GM20431 (cell line): Measurements from ENCODE around the gene RIT2.

Source experiments
- in situ Hi-C: fragments of 300-500 bp; cut with MseI, MboI; formaldehyde crosslinking; loops from one replicate; pipeline ENCODE4 v1.15.0; 2020; ENCODE audit warnings: low sequenced_read_pairs; ENCODE audit not compliant: unreplicated experiment

The RIT2 gene

DNA sequence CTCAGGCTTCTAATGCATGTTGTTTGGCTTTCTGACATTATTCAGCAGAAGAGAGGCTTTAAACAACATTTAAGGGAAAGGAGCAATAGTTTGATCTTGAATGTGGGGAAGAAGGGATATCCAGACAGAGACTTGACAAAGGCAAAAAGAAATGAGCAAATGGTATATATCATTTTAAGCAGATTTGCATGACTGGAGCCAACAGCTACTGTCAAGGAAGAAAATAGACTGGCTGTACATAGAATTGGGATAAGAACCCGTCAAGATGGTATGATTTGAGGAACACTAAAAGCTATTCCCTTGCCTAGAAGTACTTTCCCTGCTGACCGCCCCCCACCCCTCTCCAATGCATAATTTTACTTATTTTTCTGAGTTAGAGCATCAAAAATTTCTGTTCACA lies 174.5 kb downstream of the RIT2 start:
- in situ Hi-C loops = no loop called here

DNA sequence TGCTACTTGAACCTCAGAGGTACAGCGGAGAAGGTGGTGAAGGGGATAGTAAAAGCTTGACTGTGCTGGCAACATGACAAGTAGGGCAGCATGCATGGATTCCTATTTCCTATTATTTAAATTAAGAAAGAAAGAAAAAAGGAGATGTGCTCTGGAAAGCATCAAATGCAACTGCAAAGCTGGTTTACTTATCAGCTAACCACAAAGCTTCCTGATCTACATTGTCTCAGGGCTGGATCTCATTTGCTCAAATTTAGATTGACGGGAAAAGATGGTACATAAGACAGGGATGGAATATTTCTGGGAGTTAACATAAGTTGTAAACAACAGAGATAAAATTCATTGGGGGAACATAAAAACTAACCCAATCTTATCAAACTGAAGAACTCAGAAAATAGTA lies 178.0 kb downstream of the RIT2 start:
- in situ Hi-C loops = no loop called here

DNA sequence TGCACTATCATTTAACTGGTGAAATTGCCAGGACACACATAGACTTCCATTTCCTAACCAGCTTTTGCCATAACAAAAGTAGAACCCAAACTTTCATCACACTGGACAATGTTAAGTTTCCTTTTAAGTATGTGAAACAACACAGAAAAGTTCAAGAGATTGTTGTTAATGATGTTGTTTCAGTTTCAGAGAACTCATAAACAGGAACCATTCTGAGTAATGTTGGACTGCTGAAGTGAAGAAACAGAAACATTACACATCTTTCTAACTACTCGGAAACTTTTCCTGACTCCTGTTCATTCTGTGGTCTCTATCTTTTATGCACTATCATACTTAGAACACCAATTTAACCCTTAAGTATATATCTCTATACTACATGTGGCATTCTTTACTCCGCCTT lies 179.2 kb downstream of the RIT2 start:
- in situ Hi-C loops = no loop called here

DNA sequence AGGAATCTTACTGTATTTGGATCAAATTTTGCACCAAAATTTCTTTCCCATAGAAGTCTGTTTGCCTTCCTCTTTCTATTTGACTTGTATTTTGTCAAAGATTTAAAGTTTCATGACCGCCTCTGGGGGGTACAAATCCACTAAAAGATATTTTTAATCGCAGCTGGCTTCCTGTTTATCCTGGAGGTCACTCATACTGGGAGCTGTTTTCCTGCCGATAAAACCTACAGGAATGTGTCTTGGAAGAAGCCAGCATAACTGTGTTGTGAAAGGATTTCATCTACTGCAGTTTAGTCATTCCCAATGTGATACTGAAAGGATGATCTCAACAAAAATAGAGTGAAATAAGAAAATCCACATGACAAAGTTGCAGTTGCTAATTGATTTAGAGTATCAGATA lies 184.0 kb downstream of the RIT2 start:
- in situ Hi-C loops = no loop called here

DNA sequence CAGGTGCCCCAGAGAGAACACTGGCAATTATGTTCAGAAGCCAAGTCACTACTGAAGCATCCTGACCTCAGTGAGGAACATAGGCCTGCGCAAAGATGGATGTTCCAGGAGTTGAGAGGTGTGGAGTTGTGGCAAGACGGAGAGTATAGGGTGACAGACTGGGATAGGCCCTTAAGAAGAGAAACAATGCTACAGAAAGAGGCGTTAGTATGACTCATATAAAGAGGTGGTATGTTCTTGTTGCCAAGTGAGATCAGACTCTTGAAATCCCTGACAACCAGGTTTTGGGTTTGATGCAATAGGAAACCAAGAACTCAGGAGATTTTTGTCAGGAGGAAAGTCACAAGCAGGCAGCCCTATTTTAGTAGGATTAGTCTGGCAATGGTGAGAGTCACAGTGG lies 185.6 kb downstream of the RIT2 start:
- in situ Hi-C loops = no loop called here

DNA sequence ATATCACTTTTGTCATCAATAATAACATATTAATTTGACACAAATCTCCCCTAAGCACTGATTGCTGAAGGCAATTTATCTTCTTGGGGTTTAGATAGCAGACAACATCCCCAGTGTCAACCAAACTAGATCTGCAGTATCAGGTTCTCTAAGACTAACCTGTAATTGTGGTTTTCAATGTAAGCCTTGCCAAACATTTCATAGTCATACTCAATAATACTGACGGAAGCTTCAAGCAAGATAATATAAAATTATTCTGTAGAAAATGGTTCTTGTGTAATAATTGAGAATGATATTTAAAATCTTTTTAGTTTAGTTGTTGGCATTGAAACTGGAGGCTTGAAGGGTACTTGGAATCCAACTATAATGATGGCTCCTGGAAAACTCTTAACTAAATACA lies 186.3 kb downstream of the RIT2 start:
- in situ Hi-C loops = no loop called here

DNA sequence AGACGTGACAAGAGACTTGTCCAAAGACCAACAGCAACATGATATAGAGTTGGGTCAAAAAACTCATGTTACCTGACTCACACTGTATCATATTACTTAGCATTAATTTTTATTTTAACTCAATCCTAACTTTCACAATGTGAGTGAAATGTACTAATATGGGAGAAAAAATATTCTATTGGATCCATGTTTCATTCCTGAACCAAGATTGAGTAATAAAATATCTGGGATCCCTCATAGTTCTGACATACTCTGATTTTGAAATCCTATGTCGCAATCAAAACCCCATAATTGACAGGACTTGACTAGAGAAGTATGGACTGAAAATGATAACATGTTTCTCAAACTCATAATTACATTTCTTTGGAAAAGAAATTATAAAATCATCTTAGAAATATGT lies 190.4 kb downstream of the RIT2 start:
- in situ Hi-C loops = no loop called here

DNA sequence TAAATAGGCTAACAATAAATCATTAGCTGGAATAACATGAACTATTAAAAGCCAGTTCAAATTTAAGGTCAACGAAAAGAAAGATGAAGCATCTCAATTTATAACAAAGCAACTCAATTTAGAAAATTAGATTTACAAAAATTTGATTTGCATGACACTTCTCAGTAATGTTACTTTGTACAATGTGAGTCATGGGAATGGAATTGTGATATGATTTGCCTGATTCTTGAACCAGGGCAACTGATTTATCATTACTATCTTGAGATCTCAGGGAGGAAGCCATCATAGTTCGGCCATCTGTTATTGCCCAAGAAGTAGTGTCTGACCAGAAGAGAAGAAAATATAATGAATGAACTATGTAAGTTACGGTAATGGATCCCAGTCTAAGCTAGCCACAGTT lies 193.1 kb downstream of the RIT2 start:
- in situ Hi-C loops = no loop called here

DNA sequence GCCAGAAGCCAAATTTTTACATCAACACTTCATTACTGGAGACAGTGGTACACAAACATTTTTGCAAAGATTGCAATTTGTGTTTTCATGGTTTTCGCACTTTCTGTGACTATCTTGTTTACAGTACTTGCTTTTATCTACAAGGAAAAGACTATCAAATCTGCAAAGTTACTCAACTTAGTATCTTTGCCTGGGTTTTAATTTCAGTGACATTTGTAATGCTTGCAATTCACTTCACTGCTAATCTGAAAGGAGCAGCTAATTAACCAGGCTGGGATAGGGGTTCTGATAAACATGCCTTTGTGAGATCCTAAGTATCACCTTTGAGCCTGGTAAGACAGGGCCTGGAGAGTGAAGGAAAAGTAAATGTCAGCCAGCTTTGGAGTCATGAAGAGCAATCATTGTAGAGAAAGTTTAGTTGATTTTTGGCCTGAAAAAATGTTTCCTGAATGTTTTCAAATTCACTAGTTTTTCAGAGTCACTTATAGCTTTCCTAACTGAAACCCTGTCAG lies 194.2 kb downstream of the RIT2 start:
- in situ Hi-C loops = no loop called here

DNA sequence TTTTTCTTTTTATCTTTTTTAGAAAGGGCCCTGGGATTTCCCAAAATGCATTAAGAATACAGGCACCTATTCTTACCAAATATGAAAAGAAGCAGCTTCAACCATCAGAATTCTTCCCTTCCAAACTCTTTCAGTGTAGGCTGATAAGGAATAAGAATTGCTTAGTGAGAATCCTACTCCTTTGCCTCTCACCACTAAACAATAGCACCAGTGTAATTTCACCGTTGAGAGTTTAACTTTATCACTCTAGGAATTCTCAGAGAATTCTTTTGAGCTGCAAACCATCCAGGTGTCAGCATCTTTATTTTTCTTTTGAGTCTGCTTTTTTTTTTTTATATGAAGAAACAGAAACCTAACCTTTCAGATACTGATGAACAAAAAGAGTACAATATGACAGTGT lies 194.9 kb downstream of the RIT2 start:
- in situ Hi-C loops = no loop called here

DNA sequence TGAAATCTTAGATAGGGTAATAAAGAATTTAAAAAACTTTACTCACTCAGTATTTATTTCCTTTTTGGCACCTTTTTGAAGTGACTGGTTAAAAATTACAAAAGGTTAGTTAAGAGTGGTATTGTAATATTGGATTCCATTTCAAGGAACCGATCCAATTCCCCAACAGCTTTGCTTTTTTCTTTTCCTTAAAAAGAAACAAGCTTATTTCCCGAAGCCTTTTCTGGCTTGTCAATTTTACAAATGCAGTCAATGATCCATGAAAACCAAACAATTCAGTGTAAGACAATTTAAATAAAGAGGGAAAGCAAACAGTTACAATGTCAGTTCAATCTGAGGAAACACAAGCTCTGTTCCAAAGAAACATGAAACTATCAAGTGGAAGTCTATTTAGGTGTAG lies 200.2 kb downstream of the RIT2 start:
- in situ Hi-C loops = no loop called here

DNA sequence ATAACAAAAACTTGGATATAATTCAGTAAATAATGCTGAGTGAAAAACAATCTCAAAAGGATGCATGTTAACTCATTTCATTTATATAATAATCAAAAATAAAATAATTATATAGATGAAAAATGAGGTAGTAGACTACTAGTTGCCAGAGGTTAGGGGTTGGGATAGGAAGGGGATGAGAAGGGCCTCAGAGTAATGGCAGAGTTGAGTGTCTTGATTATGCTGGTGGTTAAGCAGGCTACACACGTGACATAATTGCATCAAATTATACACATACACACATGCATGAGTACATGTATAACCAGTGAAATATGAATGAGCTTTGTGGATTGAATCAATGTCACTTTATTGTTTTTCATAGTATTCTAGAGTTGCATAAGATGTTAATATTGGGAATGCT lies 201.0 kb downstream of the RIT2 start:
- in situ Hi-C loops = no loop called here

DNA sequence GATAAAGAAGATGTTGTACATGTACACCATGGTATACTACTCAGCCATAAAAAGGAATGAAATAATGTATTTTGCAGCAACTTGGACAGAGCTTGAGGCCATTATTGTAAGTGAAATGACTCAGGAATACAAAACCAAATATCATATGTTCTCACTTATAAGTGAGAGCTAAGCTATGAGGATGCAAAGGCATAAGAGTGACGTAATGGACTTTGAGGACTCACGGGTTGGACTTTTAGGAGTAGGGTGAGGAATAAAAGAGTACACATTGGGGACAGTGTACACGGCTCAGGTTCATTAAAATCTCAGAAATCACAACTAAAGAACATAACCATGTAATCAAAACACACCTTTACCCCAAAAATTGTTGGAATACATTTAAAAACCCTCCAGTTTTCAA lies 206.4 kb downstream of the RIT2 start:
- in situ Hi-C loops = no loop called here

DNA sequence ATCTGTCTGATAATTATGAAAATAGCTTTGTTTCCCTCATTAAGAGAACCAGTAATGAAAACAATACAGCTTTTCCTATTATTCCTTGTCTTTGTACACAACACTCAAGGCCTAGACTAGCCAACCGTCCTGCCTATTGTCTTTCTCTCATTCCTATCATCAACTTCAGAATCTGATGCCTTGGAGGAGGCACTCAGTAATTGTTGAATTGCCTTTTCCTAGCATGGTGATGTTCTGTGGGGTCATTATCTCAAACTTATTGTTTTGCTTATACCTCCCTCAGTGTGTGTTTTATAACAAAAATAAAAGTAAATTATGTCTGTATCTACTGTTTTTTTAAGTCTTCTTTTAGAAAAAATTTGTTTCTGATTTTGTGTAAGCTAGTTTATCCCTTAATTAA lies 208.7 kb downstream of the RIT2 start:
- in situ Hi-C loops = no loop called here

DNA sequence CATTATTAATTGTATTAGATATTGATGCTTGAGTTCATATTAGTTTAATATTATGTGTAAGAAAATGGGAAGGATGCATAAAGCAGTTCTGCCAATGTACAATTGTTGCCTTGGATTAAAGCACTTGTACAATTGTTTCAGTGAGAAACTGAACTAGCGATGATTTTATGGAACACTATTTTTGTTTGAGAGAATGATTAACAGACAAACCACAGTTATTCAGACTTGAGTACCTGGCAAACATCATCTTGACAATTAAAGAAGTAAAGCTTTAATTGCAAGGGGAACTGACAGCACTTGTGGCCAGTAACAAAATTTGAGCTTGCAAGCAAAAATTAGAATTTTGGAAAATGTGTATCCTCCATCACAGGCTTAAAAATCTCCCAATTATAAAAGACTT lies 214.3 kb downstream of the RIT2 start:
- in situ Hi-C loops = no loop called here

DNA sequence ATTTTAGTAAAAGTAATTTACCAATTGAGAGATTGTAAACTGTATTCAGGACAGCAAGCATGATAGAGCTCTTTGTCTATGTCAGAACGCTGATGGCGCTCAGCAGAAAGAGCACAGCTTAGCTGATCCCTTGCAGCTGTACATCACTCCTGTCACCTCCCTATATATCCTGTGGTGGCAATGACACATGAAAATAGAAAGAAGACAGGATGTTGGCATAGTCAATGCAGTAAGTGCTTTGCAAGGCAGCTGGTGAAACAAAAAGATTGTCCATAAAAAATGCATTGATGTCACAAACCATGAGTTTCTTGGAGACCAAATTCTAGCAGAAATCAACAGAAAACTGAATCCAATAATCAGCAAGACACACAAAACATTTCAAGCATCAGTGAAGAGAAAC lies 221.5 kb downstream of the RIT2 start:
- in situ Hi-C loops = no loop called here

DNA sequence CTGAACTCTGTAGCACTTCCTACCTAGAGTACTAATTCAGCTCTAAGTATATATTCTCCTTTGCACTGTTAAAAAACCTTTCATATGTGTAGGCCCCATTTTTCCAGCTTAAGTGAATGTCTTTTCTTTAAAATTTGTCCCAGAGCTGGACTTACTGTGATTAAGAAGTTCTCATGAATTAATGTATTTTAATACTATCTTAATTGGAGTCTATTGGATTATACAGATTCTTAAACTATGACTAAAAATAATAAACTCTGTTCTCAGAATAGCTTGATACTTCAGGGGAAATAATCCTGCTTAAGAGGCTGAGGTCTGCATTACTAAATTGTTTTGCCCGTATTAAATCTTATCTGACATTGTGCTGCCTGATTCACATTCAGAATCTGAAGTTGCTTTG lies 223.3 kb downstream of the RIT2 start:
- in situ Hi-C loops = no loop called here

DNA sequence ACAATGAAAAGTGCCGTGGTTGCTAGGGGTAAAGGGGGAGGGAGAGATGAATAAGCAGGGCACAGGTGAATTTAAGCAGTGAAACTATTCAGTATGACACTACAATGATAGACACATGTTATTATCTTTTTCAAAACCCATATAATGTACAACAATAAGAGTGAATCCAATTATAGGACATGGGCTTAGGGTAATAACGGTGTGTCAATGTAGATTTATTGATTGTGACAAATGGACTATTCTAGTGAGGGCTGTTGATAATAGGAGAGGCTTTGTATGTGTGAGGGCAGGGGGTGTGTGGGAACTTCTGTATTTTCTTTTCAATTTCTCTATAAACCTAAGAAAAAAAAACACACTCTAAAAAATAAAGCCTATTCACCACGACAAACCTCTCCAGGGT lies 223.8 kb downstream of the RIT2 start:
- in situ Hi-C loops = no loop called here

DNA sequence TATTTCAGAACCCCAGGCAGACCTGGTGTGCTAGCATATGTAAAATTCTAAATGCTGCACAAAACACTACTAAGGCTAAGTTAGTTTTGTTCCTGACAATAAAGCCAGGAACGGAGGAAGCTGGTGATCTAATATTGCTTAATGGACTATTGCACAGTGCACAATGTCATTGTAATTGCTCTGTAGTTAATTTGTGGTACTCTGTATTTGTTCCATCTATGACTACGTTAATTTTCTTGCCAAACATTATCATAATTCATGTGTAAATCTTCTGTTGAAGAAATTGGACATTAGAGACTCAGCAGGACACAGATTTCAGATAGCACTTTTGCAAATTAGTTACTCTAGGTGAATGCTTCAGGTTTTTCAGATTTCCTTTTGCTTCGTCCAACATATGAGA lies 232.3 kb downstream of the RIT2 start:
- in situ Hi-C loops = no loop called here

DNA sequence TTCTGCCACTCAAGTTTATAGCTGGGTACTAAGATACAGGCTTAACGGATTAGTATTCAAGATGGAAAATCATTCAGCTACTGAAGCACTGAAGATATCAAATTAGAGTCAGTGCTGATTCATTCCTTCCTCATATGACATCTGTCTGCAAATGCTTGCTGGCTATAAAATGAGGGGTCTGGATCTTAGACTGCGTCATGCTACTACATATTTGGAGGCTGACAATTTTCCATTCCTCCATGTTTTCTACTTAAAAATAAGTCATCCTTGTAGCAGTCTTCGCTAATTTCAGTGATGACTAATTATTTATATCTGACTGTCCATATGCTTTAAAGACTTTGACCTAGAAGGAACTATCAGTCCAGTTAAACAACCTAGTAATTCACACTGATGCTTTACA lies 233.4 kb downstream of the RIT2 start:
- in situ Hi-C loops = no loop called here

DNA sequence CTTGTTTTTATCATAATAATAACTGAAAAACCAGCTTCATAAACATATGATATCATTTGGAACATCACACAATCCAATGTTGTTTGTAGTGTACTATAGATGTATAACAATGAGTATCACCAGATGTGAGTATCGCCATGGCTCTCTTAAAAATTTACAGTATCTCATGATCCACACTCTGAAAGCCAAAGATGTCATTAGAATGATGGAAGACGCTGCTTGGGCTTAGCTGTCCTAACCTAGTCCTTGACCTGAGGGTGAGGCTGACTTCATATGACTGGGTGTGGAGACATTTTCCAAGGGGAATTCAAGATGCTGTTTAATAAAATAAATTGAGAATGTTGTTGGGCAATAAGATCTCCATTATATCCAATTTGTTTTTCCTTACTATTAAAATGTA lies 242.6 kb downstream of the RIT2 start:
- in situ Hi-C loops = no loop called here

DNA sequence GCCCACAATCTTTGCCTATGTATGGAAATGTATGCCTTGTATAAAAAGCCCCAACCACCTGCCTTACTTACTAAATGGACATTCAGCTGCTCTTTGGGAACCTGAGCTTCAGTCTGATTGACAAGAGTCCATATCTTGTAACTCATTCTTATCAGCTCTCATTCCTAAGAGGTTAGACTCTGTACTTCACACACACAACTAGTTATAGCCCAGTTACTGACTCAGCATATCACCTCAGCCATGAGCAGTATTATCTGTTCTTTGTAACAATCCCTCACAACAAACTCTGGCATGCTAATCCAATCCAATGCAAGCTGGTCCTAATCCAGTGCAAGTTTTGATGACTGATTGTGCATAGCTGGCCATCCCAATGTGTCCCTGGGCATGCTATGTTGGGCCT lies 250.6 kb downstream of the RIT2 start:
- in situ Hi-C loops = no loop called here

DNA sequence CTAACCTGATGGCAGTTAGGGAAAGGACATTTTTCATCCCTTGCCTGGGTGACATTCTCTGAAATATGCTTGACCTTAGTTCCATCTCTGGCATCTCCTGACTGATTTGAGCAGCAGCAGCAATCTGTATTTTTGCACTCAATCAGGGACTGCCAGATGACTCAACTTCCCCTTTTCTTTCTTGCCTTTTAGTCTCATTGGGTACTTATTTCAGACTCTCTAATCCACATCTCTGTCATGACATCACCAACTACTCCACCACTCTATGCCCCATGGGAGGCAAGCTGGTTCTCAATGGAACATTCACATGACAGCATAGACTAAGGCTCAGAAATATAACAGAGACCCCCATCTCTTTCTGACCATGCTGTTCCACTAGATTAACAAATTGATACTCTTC lies 254.2 kb downstream of the RIT2 start:
- in situ Hi-C loops = no loop called here
